Renal pelvis (tissue), 3 donors: ENCODE measurements around the gene FKBP15. TPM values are rescaled to one million over a fixed set of nuclear protein-coding genes. Genes with fewer than 3 reads are reported as not detected.

Source experiments
- polyA plus RNA-seq, 3 donors: library from polyadenylated mRNA; unstranded; fragments of 120-200 nt; gene quantifications; one replicate each; pipeline ENCODE4 v1.2.1, GENCODE V29; 2013; ENCODE audit not compliant: insufficient read length in 3 of 3

Gene FKBP15
- polyA plus RNA-seq, 3 donors = 31.4 to 33.1 (median 32.8) TPM

Other genes with a start within 250 kb of the FKBP15 start
- gene ZNF883, start 209.1 kb downstream of the FKBP15 start, polyA plus RNA-seq = 10 to 100 TPM in 1 of 3 donors, 1 to 10 TPM in 2; 7.1 to 10.4 (median 8.3) TPM
- gene ZFP37, start 164.6 kb downstream of the FKBP15 start, polyA plus RNA-seq = 10 to 100 TPM in 2 of 3 donors, 1 to 10 TPM in 1; 9.6 to 12.2 (median 10.8) TPM
- gene SLC31A2, start 70.3 kb downstream of the FKBP15 start, polyA plus RNA-seq = 1 to 10 TPM; 2.5 to 3.8 (median 3.3) TPM
- 10 to 100 TPM; 18.7 to 30.3 (median 23.8) TPM for gene SLC31A1, start 267 bp upstream of the FKBP15 start, polyA plus RNA-seq
- 10 to 100 TPM; 33.0 to 42.9 (median 36.3) TPM for gene CDC26, start 54.3 kb upstream of the FKBP15 start, polyA plus RNA-seq
- gene PRPF4, start 54.4 kb upstream of the FKBP15 start, polyA plus RNA-seq = 10 to 100 TPM; 30.6 to 42.9 (median 40.3) TPM
- 1 to 10 TPM; 6.0 to 8.7 (median 7.0) TPM for gene RNF183, start 82.1 kb upstream of the FKBP15 start, polyA plus RNA-seq
- gene WDR31, start 119.0 kb upstream of the FKBP15 start, polyA plus RNA-seq = 1 to 10 TPM; 5.0 to 8.4 (median 8.4) TPM
- 10 to 100 TPM; 10.0 to 11.1 (median 10.5) TPM for gene BSPRY, start 128.3 kb upstream of the FKBP15 start, polyA plus RNA-seq
- gene HDHD3, start 155.7 kb upstream of the FKBP15 start, polyA plus RNA-seq = 10 to 100 TPM; 39.1 to 53.4 (median 51.9) TPM
- 10 to 100 TPM; 42.1 to 53.9 (median 46.1) TPM for gene ALAD, start 180.0 kb upstream of the FKBP15 start, polyA plus RNA-seq
- gene POLE3, start 189.4 kb upstream of the FKBP15 start, polyA plus RNA-seq = 10 to 100 TPM; 65.6 to 67.2 (median 66.1) TPM
- gene C9orf43, start 189.5 kb upstream of the FKBP15 start, polyA plus RNA-seq = 1 to 10 TPM in 2 of 3 donors, under 1 TPM in 1; 0.88 to 1.2 (median 1.0) TPM
- 10 to 100 TPM; 43.3 to 54.3 (median 43.4) TPM for gene RGS3, start 242.4 kb upstream of the FKBP15 start, polyA plus RNA-seq